NCI-H748 (cell line): ENCODE data around the gene HIVEP3.

Experiments used
- DNase-seq: peaks from one replicate; lab custom pipeline; 2025; ENCODE audit not compliant: unreplicated experiment; lab: John Stamatoyannopoulos, UW

The HIVEP3 gene

DNA sequence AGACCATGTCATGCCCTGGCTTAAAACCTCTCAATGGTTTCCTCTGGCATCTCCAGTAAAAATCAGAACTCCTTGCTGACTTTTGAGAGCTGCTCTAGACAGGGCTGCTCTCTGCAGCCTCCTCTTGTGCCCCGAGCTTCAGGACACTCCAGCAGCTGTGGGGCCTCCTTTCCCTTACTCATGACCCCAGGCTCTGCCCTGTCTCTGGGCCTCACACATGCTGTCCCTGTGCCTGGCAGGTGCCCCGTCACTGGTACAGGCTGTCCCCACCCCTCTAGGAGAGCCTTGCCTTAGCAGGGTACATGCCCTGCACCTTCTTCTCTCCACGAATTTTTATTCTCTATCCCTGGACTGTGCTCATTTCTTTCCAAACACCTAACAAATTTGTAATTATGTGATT is 43.2 kb downstream of the HIVEP3 start:
- no peak for DNase-seq

DNA sequence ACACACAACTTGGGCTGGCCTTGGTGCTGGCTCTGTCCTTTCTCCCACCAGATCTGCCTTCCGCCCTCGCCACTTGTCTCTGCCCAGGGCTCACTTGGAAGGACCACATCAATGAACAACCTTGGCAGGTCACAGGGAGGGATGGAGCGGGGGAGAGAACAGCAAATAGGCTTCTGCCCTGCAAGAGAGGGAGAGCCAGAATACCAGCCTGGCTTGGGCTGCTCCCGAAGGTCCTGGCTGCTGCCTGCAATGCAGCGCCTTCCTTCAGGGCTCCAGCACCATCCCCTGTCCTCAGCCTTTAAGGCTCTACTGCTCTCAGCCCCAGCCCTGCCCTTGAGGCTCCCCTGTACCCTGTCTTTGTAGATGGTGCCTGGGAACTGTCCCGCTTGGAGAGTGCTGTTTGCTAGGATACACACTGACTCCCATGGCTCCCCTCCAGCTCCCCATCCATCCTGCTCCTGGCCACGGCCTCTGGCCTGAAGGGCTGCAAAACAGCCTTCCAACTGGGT is 43.8 kb downstream of the HIVEP3 start:
- DNase-seq, result no peak

DNA sequence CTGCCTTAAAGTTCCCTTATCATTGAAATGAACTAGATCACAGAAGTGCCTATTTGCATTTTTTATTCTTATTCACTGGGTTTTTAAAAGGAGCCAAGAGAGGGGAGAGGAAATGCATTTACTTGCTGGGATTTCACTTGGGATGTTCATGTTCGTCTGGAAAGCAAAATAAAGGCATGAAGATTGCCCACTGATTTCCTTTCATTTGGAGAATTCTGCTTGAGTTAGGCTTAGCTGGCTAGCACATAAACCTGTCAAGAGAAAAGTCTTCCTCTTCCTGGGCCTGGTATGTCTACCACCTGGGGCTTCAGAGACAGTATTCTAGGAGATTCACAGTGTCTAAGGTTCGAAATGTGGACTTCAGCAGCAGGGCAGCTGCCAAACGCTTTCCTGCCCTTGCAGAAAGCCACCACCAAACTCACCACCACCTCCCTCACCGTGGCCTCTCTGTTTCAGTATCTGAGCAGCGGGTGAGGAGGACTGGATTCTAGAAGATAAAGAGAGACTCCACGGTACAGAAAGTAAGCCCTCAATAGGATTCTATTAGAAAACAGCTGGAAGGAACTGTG is 44.5 kb downstream of the HIVEP3 start:
- no peak for DNase-seq

GRCh38 chr1:41872074-41872473 is 46.6 kb downstream of the HIVEP3 start:
- DNase-seq, result no peak

GRCh38 chr1:41870076-41870562 is 48.6 kb downstream of the HIVEP3 start:
- no peak for DNase-seq

GRCh38 chr1:41868241-41868998 is 50.3 kb downstream of the HIVEP3 start:
- DNase-seq, result peak; percentile 65

DNA sequence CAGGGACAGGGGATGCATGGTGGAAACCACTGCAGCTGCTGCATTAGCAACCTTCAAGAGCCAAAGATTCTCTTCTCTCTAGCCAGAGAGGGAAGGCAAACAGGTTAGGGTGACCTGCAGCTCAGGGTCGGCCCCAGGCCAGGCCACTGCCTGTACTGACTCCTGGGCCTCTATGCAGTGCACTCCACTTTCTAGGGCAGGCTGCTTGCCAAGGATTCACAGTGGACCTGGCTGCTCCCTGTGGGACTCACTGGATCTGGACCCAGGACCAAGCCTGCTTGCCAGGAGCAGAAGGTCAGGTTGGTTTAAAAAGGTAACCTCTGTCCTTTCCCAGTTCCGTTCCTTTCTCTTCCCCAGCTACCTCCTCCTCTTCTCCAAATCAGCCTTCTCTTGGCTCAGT is 52.4 kb downstream of the HIVEP3 start:
- no peak for DNase-seq

- DNase-seq, result no peak
Measured at GRCh38 chr1:41864471-41865040, 54.2 kb downstream of the HIVEP3 start.

DNA sequence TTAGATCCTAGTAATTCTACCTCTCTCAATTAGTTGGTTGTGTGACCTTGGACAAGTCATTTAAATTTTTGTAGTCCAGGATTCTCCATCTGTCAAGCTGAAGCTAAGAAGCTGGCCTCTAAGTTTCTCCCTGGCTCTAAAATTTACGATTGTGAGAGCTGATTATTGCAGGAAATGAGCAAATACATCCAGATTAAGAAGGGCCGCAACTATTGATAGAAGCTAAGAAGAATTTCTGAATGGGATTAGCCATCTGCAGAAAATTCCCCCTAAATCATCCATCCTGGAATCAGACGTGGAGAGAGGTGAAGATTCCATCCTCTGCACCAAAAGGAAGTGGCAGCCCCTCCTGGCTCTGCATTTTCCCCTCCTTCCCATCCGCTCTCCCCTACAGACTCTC is 55.0 kb downstream of the HIVEP3 start:
- DNase-seq, result no peak

DNA sequence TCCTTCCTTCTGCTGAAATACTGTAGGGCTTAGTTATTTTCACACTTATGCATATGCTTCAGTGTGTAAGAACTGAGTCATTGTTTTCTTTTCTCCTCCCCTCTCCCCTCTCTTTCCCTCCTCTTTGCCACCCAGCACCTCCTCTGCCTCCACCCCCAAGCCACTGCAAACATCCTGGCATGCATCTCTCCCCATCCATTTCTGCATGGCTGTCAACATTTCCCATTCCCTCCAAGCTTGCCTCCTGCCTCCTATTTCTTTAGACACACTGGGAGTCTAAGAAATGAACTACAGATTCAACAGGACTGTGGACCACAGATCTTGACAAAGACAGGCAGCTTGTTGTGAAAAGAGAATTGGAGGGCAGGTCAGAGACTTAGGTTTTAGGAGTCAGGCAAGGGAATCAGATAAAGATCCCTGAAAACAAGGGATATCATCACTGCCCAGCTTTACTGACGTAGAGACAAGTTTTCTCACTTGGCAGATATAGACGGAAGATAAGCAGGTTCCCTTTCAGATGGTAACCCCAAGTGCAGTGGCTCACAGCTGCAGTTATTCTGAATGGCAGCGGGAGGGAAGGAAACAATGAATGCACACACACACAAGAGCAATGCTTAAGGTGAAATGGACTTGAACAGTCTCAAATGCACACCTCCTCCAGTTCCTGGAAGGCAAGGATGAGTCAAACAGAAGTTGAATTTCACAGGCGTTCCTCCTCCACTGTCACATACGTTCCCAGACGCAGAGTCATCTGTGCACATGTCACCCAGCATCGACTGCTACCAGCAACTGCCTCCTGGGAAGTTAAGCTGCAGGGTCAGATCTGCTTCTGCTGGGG is 56.1 kb downstream of the HIVEP3 start:
- DNase-seq, result no peak

DNA sequence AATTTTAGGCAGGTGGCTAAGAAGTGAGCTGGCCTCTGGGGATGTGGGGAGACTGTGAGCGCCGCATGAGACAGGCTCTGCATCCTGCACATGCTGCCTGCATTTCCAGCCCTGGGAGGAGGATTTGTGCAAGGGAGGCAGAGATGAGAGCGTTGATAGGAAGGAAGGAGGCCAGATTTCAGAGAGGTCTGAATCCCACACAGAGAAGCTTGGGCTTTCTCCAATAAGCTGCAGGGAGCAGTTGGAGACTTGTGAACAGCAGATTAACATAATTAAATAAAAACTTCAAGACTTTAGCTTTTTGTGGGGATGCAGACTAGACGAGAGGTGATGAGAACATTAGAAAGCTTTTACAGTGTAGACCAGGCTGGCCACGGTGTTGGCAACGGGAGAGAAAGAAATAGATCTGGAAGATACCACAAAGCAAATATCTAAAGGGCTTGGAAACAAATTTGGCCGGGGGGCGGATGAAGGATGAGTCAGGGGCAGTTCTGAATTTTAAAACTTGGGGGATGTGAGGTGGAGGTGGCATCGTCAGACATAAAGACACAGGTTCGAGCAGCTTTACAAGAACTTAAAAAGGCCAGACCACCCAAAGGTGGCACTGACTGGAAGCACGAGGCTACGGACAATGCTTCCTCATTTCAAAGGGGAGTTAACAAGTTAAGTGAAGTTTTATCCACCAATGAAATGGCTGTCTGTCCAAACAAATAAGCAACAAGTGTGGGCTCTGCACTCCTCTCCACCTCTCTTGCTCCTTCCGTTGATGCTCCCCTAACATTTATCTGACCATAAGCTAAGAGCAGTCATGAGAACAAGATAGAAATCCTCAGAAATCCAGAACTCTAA is 57.0 kb downstream of the HIVEP3 start:
- no peak for DNase-seq

- no peak for DNase-seq
Measured at GRCh38 chr1:41860771-41861170, 58.0 kb downstream of the HIVEP3 start.

- DNase-seq, result peak; percentile 96
Measured at GRCh38 chr1:41860214-41860613, 58.5 kb downstream of the HIVEP3 start.

DNA sequence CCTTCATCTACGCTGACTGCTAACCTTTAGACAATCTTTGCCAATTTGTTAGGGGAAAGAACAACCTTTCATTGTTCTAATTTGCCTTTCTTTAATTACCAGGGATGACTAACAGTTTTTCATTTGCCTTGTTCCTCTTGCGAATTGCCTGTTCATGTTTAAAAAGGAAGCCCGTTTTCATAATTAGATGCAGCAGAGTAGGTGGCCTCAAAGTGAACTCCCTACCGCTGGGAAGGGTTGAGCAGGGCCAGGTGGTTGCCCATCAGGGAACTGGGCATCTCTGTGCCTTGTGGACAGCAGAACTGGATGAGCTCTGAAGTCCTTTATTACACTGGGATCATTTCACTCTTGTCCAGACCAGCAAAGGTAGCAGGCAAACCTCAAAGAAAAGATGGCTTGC is 59.0 kb downstream of the HIVEP3 start:
- peak; percentile 71 for DNase-seq

GRCh38 chr1:41856944-41857285 is 61.8 kb downstream of the HIVEP3 start:
- DNase-seq, result no peak

DNA sequence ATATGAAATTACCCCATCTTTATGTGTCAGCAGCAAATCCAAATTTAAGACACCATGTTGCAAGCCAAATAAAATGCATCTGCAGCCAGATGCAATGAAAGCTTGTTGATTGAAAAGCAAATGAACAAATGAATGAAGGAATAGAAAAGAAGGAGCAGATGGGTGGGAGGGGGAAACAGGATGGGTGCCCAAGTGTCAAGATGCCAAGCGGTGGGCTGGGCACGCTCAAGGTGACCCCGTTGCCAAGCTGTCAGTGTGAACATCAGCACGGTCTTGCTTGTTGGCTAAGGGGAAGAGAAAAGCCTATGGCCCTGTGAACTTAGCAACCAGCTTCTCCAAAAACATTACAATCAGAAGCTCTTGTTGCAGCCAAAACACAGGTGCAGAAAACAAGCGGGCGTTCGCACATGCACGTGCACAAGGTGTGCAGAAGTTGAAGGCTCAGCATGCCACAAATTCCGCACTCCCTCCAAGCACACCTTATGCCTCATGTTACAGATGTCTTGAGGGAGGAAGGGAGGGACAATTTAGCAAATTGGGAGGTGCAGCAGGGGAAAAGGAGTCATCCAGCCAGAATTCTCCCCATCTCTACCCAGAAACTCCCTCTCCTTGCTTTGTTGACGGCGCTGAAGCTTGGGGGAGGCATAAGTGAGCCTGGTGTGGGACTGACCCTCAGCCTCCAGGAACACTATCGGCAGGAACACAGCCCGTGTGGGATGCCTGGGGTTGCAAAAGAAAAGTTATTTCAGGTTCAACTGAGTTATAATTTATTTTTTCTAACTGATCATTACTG is 62.4 kb downstream of the HIVEP3 start:
- DNase-seq, result no peak

DNA sequence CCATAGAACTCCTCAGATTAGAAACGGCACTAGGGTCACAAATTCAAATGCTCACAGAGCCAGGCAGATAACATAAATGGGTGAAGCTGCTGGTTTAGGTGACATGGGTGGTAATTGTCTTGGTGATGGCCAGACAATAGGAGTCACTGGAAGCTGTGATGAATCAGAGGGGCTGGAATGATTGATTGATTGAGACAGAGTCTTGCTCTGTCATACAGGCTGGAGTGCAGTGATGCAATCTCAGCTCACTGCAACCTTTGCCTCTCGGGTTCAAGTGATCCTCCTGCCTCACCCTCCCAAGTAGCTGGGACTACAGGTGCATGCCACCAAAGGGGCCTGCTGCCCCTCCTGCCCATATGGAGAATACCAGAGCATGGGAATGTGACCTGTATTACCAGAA is 63.0 kb downstream of the HIVEP3 start:
- no peak for DNase-seq

GRCh38 chr1:41853907-41854306 is 64.8 kb downstream of the HIVEP3 start:
- DNase-seq, result no peak

GRCh38 chr1:41852091-41852490 is 66.6 kb downstream of the HIVEP3 start:
- no peak for DNase-seq

DNA sequence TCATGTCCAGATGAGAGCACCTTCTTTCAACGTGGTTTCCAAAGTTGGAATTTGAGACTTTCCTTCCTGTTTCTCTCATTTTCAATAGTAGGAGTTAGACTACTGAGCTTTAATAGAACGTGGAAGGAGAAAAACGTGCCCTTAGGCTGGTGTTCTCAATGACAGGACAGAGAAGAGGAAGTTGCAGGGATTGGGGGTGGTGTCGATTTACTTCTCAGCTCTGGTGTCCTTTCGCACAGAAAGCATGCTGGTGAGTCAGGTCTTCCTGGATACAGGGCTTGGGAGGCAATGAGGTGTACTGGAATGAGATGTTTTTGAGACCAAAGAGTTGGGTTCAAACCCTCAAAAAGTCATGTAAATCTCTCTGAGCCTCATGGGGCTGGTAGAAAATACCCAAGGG is 67.1 kb downstream of the HIVEP3 start:
- no peak for DNase-seq
